HepG2 (cell line): Measurements from ENCODE around the gene C5AR1. TPM values are rescaled to one million over a fixed set of nuclear protein-coding genes. Genes with fewer than 3 reads are reported as not detected.
A peak's percentile ranks its signal among the peaks of the same experiment; 100 is the strongest.

Source experiments
- ATAC-seq: fragments of 200-7000 bp; cut with Tn5 transposase; 3 replicates; pipeline ENCODE4 v1.9.1; 2020; ENCODE audit warnings: mild to moderate bottlenecking, moderate library complexity
- BruUV-seq: library from RNA; stranded (reverse); fragments of 400-500 nt; replicated peaks from 2 replicates; lab custom pipeline; 2021; lab: Mats Ljungman, UMichigan
- CTCF ChIA-PET: fragments of 300-600 bp; formaldehyde crosslinking; extraction: SDS; loops from one replicate; lab custom pipeline; 2021; ENCODE audit warnings: low total read pairs, inconsistent platforms, low intra/inter-chr PET ratio; lab: Yijun Ruan, JAX
- POLR2A ChIA-PET: fragments of 350-600 bp; sonication (Branson Sonifier 250); formaldehyde crosslinking; loops from one replicate; lab custom pipeline; 2020; ENCODE audit warnings: antibody characterized with exemption, inconsistent platforms; lab: Yijun Ruan, JAX
- DNase-seq: peaks from one replicate; pipeline ENCODE4 v3.0.0-alpha.2; 2015; ENCODE audit warnings: low spot score
- FAIRE-seq: peaks from 3 replicates; lab custom pipeline; 2011; peaks lifted over from hg19 to GRCh38; lab: Jason Lieb, UNC
- H2AFZ ChIP-seq: one replicate; pipeline ENCODE4 v1.6.1; 2011; ENCODE audit warnings: low read length, inconsistent platforms
- H3K27ac ChIP-seq: fragments of 300-600 bp; 3 replicates; pipeline ENCODE4 v1.8.0; 2011; ENCODE audit warnings: mixed run types, mild to moderate bottlenecking, mixed read lengths, low read length, inconsistent platforms; ENCODE audit not compliant: insufficient read depth; ENCODE audit errors: extremely low read length
- H3K27me3 ChIP-seq, 2 experiments: fragments of 200-600 bp in 1 of 2; 2 replicates in 1 of 2; 3 replicates in 1 of 2; pipeline versions ENCODE4 v1.6.0 to v1.8.0; 2011; ENCODE audit warnings: low read length in 2 of 2, mild to moderate bottlenecking in 2 of 2, moderate library complexity in 2 of 2, inconsistent platforms in 1 of 2; ENCODE audit not compliant: insufficient read depth in 2 of 2, control insufficient read depth in 1 of 2
- H3K36me3 ChIP-seq, 2 experiments: fragments of 200-600 bp in 1 of 2; replicated peaks in 1 of 2; 2 replicates in 1 of 2; 3 replicates in 1 of 2; pipeline versions ENCODE4 v1.5.1 to v1.8.0; 2011; ENCODE audit warnings: low read length in 2 of 2, inconsistent platforms in 1 of 2; ENCODE audit not compliant: insufficient read depth in 2 of 2, control insufficient read depth in 1 of 2
- H3K4me1 ChIP-seq: 2 replicates; pipeline ENCODE4 v1.5.1; 2012; ENCODE audit warnings: low read length, inconsistent platforms; ENCODE audit not compliant: insufficient read depth
- H3K4me2 ChIP-seq: 2 replicates; pipeline ENCODE4 v1.6.0; 2011; ENCODE audit warnings: low read depth, low read length, inconsistent platforms
- H3K4me3 ChIP-seq, 3 experiments: fragments of 200-600 bp in 1 of 3; sonication (generic), shearing (Covaris generic) in 1 of 3; replicated peaks in 1 of 3; 2 replicates each; pipeline ENCODE4 v1.5.1; 2011 to 2016; ENCODE audit warnings: low read length in 3 of 3, inconsistent platforms in 2 of 3, low read depth in 2 of 3, mild to moderate bottlenecking in 2 of 3, control low read depth in 1 of 3, mixed read lengths in 1 of 3; ENCODE audit not compliant: insufficient read depth in 1 of 3
- H3K79me2 ChIP-seq: one replicate; pipeline ENCODE4 v1.6.1; 2011; ENCODE audit warnings: low read length, inconsistent platforms; ENCODE audit not compliant: insufficient read depth
- H3K9ac ChIP-seq: 2 replicates; pipeline ENCODE4 v1.6.0; 2011; ENCODE audit warnings: mild to moderate bottlenecking, low read depth, low read length, inconsistent platforms; ENCODE audit not compliant: insufficient read depth
- H3K9me3 ChIP-seq: 2 replicates; pipeline ENCODE4 v1.5.1; 2012; ENCODE audit warnings: mild to moderate bottlenecking, low read length
- H4K20me1 ChIP-seq: 2 replicates; pipeline ENCODE4 v1.6.0; 2011; ENCODE audit warnings: inconsistent platforms, mild to moderate bottlenecking, low read length, moderate library complexity; ENCODE audit not compliant: insufficient read depth
- CCDC6 ChIP-seq: sonication (generic); formaldehyde crosslinking; IDR thresholded peaks from 2 replicates; pipeline ENCODE4 v1.8.1; 2022; ENCODE audit warnings: mild to moderate bottlenecking, missing genetic modification reagents, moderate library complexity
- GABPB1 ChIP-seq: IDR thresholded peaks from 2 replicates; pipeline ENCODE4 v1.6.1; 2016; ENCODE audit warnings: mild to moderate bottlenecking, missing genetic modification reagents, moderate library complexity, missing compliant biosample characterization
- KDM5A ChIP-seq: fragments of 200-600 bp; sonication (generic); IDR thresholded peaks from 2 replicates; pipeline ENCODE4 v1.7.0; 2018; ENCODE audit warnings: antibody characterized with exemption, mild to moderate bottlenecking, low read length, borderline replicate concordance
- MIER2 ChIP-seq: IDR thresholded peaks from 2 replicates; pipeline ENCODE4 v1.6.1; 2016; ENCODE audit warnings: missing biosample characterization, missing genetic modification reagents
- POLR2AphosphoS5 ChIP-seq: IDR thresholded peaks from 2 replicates; pipeline ENCODE4 v1.6.1; 2012; ENCODE audit warnings: low read depth, low read length
- POLR2G ChIP-seq: fragments of 200-400 bp; formaldehyde crosslinking; IDR thresholded peaks from 2 replicates; pipeline ENCODE4 v1.6.1; 2018; ENCODE audit warnings: mild to moderate bottlenecking, low read depth, low read length, moderate library complexity
- PRMT3 ChIP-seq: sonication (generic); formaldehyde crosslinking; IDR thresholded peaks from 2 replicates; pipeline ENCODE4 v1.8.1; 2022; ENCODE audit warnings: low read depth, mild to moderate bottlenecking, moderate library complexity, missing genetic modification reagents, borderline replicate concordance
- REL ChIP-seq: sonication (generic); formaldehyde crosslinking; conservative IDR thresholded peaks from 2 replicates; pipeline ENCODE4 v1.8.0; 2022; ENCODE audit warnings: mild to moderate bottlenecking, missing genetic modification reagents, moderate library complexity
- SAP130 ChIP-seq: IDR thresholded peaks from 2 replicates; pipeline ENCODE4 v1.6.1; 2016; ENCODE audit warnings: low read depth
- SIN3A ChIP-seq: IDR thresholded peaks from 2 replicates; pipeline ENCODE4 v1.6.1; 2011; ENCODE audit warnings: low read depth, mild to moderate bottlenecking, control low read depth, low read length, borderline replicate concordance
- ZEB1 ChIP-seq: IDR thresholded peaks from 2 replicates; pipeline ENCODE4 v1.6.1; 2012; ENCODE audit warnings: mild to moderate bottlenecking, low read depth, inconsistent platforms; ENCODE audit not compliant: insufficient replicate concordance
- ZFP36 ChIP-seq: fragments of 150-350 bp; IDR thresholded peaks from 2 replicates; pipeline ENCODE4 v1.6.1; 2018; ENCODE audit warnings: borderline replicate concordance, low read length, low read depth; ENCODE audit not compliant: partially characterized antibody
- ZNF20 ChIP-seq: sonication (generic); formaldehyde crosslinking; IDR thresholded peaks from 2 replicates; pipeline ENCODE4 v1.4.0; 2020; ENCODE audit warnings: mild to moderate bottlenecking, moderate library complexity, missing genetic modification reagents
- ZNF230 ChIP-seq: sonication (generic); formaldehyde crosslinking; IDR thresholded peaks from 2 replicates; pipeline ENCODE4 v1.4.0; 2020; ENCODE audit warnings: mild to moderate bottlenecking, missing genetic modification reagents
- ZNF235 ChIP-seq: sonication (generic); formaldehyde crosslinking; IDR thresholded peaks from 2 replicates; pipeline ENCODE4 v1.8.1; 2023; ENCODE audit warnings: mild to moderate bottlenecking, missing genetic modification reagents, borderline replicate concordance
- ZNF501 ChIP-seq: sonication (generic); formaldehyde crosslinking; IDR thresholded peaks from 2 replicates; pipeline ENCODE4 v1.5.1; 2020; ENCODE audit warnings: mild to moderate bottlenecking, moderate library complexity, missing genetic modification reagents
- ZNF724P ChIP-seq: sonication (generic); formaldehyde crosslinking; IDR thresholded peaks from 2 replicates; pipeline ENCODE4 v1.8.0; 2022; ENCODE audit warnings: missing genetic modification reagents, borderline replicate concordance
- ZNF740 ChIP-seq: sonication (generic); formaldehyde crosslinking; IDR thresholded peaks from 2 replicates; pipeline ENCODE4 v1.4.0; 2020; ENCODE audit warnings: missing genetic modification reagents
- ZSCAN20 ChIP-seq: sonication (generic); formaldehyde crosslinking; IDR thresholded peaks from 2 replicates; pipeline ENCODE4 v1.4.0; 2020; ENCODE audit warnings: missing genetic modification reagents, mild to moderate bottlenecking, borderline replicate concordance
- WGBS: methylation state at CpG from one replicate; pipeline ENCODE4 v1.1.6; 2017; ENCODE audit warnings: low lambda C conversion rate; 5-methylcytosine and 5-hydroxymethylcytosine counted together
- in situ Hi-C: cut with HindIII; loops from 2 replicates; pipeline ENCODE4 v1.10.0; 2017; ENCODE audit warnings: low pct_unique_long_range_greater_than_20kb; ENCODE audit not compliant: extremely low pct_ligation_motif_present
- intact Hi-C: fragments of 100-400 bp; cut with micrococcal nuclease; formaldehyde crosslinking; loops from one replicate; pipeline ENCODE4 v1.10.0; 2022; ENCODE audit not compliant: unreplicated experiment
- polyA plus RNA-seq, 8 experiments: library from polyadenylated mRNA; depleted of rRNA in 3 of 8; stranded (reverse) in 7 of 8; unstranded in 1 of 8; fragments of >200 nt; fragmentation: Illumina TruSeq in 4 of 8; extraction: Trizol in 4 of 8; gene quantifications; 2 replicates each; pipeline versions ENCODE4 v1.2.1 to v1.2.3, GENCODE V29; 2011 to 2016; ENCODE audit warnings: low read depth in 4 of 8, missing spikeins in 1 of 8, mixed read lengths in 1 of 8; ENCODE audit not compliant: insufficient read depth in 1 of 8
- total RNA-seq, 5 experiments: library from RNA; depleted of rRNA; stranded (reverse); fragments of >200 nt; fragmentation: Illumina TruSeq; extraction: Trizol; gene quantifications; 2 replicates each; pipeline ENCODE4 v1.2.3, GENCODE V29; 2016; ENCODE audit warnings: low read depth in 1 of 5
- TF ChIP-seq, protein P1 (sequence below): IDR thresholded peaks from 2 replicates; pipeline ENCODE4 v1.6.1; 2016; ENCODE audit warnings: missing compliant biosample characterization, missing genetic modification reagents, borderline replicate concordance
- TF ChIP-seq, protein P2 (sequence below): sonication (generic); formaldehyde crosslinking; IDR thresholded peaks from 2 replicates; pipeline ENCODE4 v1.4.0; 2020; ENCODE audit warnings: missing genetic modification reagents

C5AR1 gene
- total and polyA plus RNA-seq, 2 of the 13 experiments (the other 11 are each of a cell fraction or from before 2014, with no cell fraction given): 0.07 to 1.6 TPM

DNA sequence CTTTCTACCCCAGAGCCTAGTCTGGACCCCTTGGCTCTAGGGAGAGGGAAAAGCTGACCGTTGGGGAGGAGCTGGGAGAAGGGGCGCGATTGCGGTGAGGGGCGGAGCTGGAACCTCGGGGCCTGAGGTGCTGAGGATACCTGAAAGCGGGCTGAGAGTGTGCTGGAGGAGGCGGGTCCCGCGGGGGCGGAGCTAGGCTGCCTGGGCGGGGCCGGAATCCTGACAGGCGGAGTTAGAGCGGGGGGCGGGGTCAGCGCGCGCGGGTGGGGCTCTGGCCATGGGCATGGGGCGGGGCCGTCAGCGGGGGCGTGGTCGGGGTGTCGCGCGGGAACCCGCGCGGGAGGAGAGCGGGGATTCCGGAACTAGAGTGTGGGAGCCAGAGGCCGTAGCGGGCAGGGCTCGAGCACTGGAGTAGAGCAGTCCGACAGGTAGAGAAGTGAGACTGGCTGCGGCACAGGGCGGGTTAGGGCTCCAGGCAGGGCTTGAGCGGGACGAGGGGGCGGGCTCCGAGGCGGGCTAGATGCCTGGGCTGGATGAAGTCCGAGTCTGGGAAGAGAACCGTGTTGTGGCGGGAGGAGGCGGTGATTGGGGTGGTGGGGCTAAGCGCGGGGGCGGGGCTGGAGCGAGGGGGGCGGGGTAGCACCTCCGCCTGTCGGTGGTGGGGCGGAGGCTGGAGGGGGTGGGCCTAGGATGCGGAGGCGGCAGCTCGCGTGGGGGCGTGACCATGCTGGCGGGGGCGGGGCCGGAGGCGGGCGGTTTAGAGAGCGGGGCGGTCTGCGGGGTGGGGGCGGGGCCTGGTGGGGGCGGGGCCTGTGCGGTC lies 35.4 kb upstream of the C5AR1 start, which contains the start of gene INAFM1:
TSS of gene INAFM1 (plus strand) at position 815 of the 820 bp plus-strand sequence. CDS start 35 bp downstream, outside the sequence.
- Histone ChIP-seq H3K4me2 (peak within 1 kb of the TSS; percentile 96), H3K9me3 (no peaks in the 10 kb centered on the region), H3K4me3 (peak within 1 kb of the TSS; percentile 73 to 96 (median 85)), H4K20me1 (peaks cover 3% of the 10 kb centered on the region; the same call in 1 of the 2 replicates), H3K4me1 (peaks cover 24% of the 10 kb centered on the region), H3K9ac (peak within 1 kb of the TSS; percentile 86), H3K27ac (peak within 1 kb of the TSS; percentile 98), H2AFZ (no peak within 1 kb of the TSS), H3K79me2 (no peaks in the 10 kb centered on the region), H3K27me3 (no peaks in the 10 kb centered on the region), H3K36me3 (peaks cover 5 to 10% of the 10 kb centered on the region in 2 experiments; a peak in 3 of 5 replicates)
- DNase-seq (peak; percentile 76), ATAC-seq (peak; percentile 81), FAIRE-seq (peak; percentile 52)
- WGBS: 1% methylated on average over 44 of the region's 72 CpGs
- no TSS peak for BruUV-seq
- ChIA-PET POLR2A (interaction anchor here (0.6 to 2.3 kb wide), 13 partner anchors 9 to 161 kb away, joined by 3 to 57 read pairs (median 4); partner anchors contain the start of genes CCDC9, DHX34 and ZC3H4), CTCF (no interaction called here)
- intact Hi-C loops (loop anchor here (1.0 kb wide), 1 partner anchor 17 kb away; no protein-coding TSS in a partner anchor), in situ Hi-C loops (no loop called here)
- TF ChIP-seq PRMT3 (CRISPR knock-in tag): no peak
- TF ChIP-seq POLR2G: peak; percentile 25; the same call in 1 of the 2 replicates
- no peak for TF ChIP-seq CCDC6
- no peak for TF ChIP-seq ZNF20 (CRISPR knock-in tag)
- no peak for TF ChIP-seq ZNF235 (CRISPR knock-in tag)
- peak; percentile 30 for TF ChIP-seq ZEB1
- TF ChIP-seq ZNF230 (CRISPR knock-in tag): no peak
- 0 out of 2 replicates have a peak, but pooled peaks have one; percentile 52 for TF ChIP-seq SIN3A
- TF ChIP-seq ZNF724P (CRISPR knock-in tag): no peak
- TF ChIP-seq REL (CRISPR knock-in tag): peak; percentile 53; the same call in 1 of the 2 replicates
- TF ChIP-seq POLR2AphosphoS5: peak; percentile 44; the same call in 1 of the 2 replicates
- TF ChIP-seq MIER2: no peak
- no peak for TF ChIP-seq GABPB1 (CRISPR knock-in tag)
- peak; percentile 61; the same call in 1 of the 2 replicates for TF ChIP-seq KDM5A
- TF ChIP-seq ZSCAN20 (CRISPR knock-in tag): no peak
- no peak for TF ChIP-seq ZFP36
- TF ChIP-seq SAP130: peak; percentile 50
- peak; percentile 6; the same call in 1 of the 2 replicates for TF ChIP-seq ZNF501 (CRISPR knock-in tag)
- TF ChIP-seq, protein P1, sequence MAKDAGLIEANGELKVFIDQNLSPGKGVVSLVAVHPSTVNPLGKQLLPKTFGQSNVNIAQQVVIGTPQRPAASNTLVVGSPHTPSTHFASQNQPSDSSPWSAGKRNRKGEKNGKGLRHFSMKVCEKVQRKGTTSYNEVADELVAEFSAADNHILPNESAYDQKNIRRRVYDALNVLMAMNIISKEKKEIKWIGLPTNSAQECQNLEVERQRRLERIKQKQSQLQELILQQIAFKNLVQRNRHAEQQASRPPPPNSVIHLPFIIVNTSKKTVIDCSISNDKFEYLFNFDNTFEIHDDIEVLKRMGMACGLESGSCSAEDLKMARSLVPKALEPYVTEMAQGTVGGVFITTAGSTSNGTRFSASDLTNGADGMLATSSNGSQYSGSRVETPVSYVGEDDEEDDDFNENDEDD (CRISPR knock-in tag): peak; percentile 51; the same call in 1 of the 2 replicates
- TF ChIP-seq, protein P2, sequence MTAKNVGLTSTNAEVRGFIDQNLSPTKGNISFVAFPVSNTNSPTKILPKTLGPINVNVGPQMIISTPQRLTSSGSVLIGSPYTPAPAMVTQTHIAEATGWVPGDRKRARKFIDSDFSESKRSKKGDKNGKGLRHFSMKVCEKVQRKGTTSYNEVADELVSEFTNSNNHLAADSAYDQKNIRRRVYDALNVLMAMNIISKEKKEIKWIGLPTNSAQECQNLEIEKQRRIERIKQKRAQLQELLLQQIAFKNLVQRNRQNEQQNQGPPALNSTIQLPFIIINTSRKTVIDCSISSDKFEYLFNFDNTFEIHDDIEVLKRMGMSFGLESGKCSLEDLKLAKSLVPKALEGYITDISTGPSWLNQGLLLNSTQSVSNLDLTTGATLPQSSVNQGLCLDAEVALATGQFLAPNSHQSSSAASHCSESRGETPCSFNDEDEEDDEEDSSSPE (CRISPR knock-in tag): peak; percentile 64
- no peak for TF ChIP-seq ZNF740
